HG03097 (cell line): ENCODE data around the gene RGS3.

Source experiments
- ATAC-seq: cut with Tn5 transposase; IDR thresholded peaks from one replicate; pipeline ENCODE4 v1.9.1; 2021; ENCODE audit not compliant: unreplicated experiment, low FRiP score

RGS3 gene

GRCh38 chr9:113582698-113583200 is 119.2 kb downstream of the RGS3 start:
- ATAC-seq = no peak

DNA sequence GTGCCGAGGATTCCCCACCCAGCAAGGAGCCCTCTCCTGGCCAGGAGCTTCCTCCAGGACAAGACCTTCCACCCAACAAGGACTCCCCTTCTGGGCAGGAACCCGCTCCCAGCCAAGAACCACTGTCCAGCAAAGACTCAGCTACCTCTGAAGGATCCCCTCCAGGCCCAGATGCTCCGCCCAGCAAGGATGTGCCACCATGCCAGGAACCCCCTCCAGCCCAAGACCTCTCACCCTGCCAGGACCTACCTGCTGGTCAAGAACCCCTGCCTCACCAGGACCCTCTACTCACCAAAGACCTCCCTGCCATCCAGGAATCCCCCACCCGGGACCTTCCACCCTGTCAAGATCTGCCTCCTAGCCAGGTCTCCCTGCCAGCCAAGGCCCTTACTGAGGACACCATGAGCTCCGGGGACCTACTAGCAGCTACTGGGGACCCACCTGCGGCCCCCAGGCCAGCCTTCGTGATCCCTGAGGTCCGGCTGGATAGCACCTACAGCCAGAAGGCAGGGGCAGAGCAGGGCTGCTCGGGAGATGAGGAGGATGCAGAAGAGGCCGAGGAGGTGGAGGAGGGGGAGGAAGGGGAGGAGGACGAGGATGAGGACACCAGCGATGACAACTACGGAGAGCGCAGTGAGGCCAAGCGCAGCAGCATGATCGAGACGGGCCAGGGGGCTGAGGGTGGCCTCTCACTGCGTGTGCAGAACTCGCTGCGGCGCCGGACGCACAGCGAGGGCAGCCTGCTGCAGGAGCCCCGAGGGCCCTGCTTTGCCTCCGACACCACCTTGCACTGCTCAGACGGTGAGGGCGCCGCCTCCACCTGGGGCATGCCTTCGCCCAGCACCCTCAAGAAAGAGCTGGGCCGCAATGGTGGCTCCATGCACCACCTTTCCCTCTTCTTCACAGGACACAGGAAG is 120.2 kb downstream of the RGS3 start:
- ATAC-seq = no peak

GRCh38 chr9:113584428-113585084 is 121.0 kb downstream of the RGS3 start:
- ATAC-seq = no peak

- ATAC-seq = no peak
Measured at GRCh38 chr9:113585085-113585442, 121.5 kb downstream of the RGS3 start.

GRCh38 chr9:113585555-113585954 is 122.0 kb downstream of the RGS3 start:
- ATAC-seq = no peak

- ATAC-seq = no peak
Measured at GRCh38 chr9:113587471-113588031, 124.0 kb downstream of the RGS3 start.

- no peak for ATAC-seq
Measured at GRCh38 chr9:113588242-113588810, 124.8 kb downstream of the RGS3 start.

- ATAC-seq = no peak
Measured at GRCh38 chr9:113588936-113589335, 125.4 kb downstream of the RGS3 start.

GRCh38 chr9:113589407-113589806 is 125.9 kb downstream of the RGS3 start:
- ATAC-seq = no peak

DNA sequence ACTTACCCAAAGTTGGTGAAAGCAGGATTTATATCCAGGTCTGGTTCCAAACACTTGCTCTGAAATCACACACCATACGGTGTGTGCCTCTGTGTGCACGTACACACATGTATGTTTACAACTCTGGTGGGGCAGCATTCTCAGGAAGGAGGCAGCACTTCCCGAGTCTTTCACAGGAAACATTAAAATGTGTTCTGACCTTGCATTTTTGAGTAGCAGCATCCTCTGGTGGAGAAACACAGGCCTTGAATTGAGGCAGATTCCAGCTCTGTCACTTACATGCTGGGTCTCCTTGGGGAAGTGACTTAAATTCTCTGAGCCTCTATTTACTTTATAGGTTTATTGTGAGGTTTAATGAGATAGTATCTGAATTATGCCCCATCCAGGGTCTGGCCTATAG is 126.4 kb downstream of the RGS3 start:
- ATAC-seq = no peak

DNA sequence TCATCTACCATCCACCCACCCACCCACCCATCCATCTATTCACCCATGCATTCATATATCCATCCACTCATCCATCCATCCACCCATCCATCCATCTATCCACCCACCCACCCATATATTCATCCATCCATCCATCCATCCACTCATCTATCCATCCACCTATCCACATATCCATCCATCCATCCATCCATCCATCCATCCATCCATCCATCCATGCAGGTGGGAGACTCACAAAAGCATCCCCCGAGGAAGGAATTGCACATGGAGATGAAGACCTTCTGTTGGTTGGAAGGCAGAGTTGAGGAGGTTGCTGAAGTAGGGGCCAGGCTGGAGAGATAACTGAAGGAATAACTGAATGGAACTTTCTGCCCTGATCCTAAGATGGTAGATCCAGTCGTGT is 126.9 kb downstream of the RGS3 start:
- ATAC-seq = no peak

- ATAC-seq = no peak
Measured at GRCh38 chr9:113590991-113591898, 127.7 kb downstream of the RGS3 start.

DNA sequence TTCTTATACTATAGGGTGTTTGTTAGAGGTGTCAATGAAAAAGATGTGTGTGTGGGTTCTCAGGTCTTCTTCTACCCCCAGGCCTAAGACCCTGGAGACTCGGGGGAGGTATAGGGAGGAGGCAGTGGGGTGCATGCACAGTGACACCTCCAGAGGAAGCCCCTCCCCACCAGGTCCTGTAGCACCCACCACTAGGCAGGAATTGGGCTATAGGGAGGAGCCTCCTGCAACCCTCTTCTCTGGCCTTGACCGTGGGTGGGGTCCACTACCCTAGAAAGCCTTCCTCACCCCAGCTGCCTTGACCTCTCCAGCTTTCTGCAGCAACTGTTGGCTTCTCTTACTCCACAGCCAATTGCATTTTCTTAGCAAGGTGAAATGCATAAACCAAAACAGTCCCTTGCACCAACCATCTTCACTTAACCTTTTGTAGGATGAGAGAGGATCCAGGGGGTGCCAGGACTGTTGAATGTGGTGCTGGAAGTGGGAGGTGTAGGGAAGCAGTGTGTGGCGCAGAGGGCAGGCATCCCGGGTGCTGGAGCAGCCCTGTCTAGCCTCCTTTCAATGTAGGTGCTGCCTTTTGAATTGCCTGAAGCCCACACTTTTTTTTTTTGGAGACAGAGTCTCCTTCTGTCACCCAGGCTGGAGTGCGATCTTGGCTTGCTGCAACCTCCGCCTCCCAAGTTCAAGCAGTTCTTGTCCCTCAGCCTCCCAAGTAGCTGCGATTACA is 128.5 kb downstream of the RGS3 start:
- ATAC-seq = no peak

GRCh38 chr9:113592876-113593575 is 129.5 kb downstream of the RGS3 start:
- no peak for ATAC-seq

DNA sequence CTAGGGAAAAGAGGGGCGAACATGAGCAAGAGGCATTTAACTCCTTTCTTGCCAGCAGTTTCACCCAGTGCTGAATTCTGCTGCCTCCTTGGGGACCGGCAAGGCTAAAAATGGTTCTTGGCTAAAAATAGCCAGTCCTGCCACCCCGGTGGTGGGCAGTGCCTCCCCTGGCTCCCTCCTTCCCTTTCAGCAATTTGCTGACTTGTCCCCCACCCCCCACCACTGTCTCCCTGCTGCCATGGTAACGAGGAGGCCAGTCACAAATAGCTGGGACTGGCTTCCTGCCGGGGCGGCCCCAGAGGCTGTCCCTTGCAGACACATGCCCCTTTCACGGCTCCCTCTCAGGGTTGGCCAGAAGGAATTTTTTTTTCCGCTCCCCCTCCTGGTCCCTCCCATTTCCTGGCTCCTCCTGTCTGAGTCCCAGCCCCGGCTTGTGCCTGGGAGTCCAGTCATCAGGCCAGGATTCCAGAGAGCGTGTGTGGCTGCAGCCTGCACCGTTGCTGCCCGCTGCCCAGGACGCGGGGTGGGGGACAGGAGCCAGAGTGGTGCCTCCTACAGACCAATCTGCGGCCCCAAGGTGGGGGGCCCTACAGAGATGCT is 130.3 kb downstream of the RGS3 start:
- peak; percentile 55 for ATAC-seq

GRCh38 chr9:113594484-113595299 is 131.2 kb downstream of the RGS3 start:
- no peak for ATAC-seq

DNA sequence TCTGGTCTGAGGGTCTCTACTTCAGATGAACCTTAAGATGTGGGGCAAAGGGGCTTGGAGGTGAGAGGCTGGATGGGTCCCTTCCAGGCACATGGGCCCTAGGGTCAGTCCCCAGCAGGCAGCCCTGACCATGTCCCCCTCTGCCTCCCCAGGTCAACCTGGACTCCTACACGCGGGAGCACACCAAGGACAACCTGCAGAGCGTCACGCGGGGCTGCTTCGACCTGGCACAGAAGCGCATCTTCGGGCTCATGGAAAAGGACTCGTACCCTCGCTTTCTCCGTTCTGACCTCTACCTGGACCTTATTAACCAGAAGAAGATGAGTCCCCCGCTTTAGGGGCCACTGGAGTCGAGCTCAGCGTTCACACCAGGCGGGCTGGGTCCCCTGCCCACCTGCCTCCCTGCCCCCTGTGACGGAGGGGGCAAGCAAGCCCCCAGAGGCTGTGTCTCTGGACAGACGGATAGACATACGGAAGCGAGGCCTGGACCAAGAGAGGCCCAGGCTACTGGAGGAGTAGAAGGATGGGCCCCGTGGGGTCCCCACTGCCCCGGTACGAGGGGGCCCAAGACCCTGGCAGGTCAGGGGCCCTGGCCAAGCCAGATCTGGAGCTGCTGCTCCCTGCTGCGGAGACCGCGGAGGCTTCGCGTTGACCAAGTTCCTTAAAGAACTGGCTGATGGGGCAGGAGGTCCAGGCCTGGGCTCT is 133.2 kb downstream of the RGS3 start:
- no peak for ATAC-seq
